Skeletal muscle satellite cell (primary cell): ENCODE measurements around the gene SENP7.

ENCODE experiments used
- H3K27me3 ChIP-seq: 2 replicates; pipeline ENCODE4 v1.7.0; 2013; ENCODE audit warnings: low read length; ENCODE audit not compliant: control insufficient read depth, insufficient read depth
- H3K36me3 ChIP-seq: 2 replicates; pipeline ENCODE4 v1.7.0; 2013; ENCODE audit warnings: mild to moderate bottlenecking, control low read depth, low read length; ENCODE audit not compliant: insufficient read depth
- H3K4me1 ChIP-seq: 2 replicates; pipeline ENCODE4 v1.7.0; 2013; ENCODE audit warnings: low read length; ENCODE audit not compliant: control insufficient read depth, insufficient read depth
- H3K4me2 ChIP-seq: 2 replicates; pipeline ENCODE4 v1.7.0; 2013; ENCODE audit warnings: mild to moderate bottlenecking, low read length
- H3K4me3 ChIP-seq: 2 replicates; pipeline ENCODE4 v1.7.0; 2013; ENCODE audit warnings: low read length
- H3K9ac ChIP-seq: 2 replicates; pipeline ENCODE4 v1.7.0; 2013; ENCODE audit warnings: mild to moderate bottlenecking, low read depth, low read length, moderate library complexity
- H3K9me3 ChIP-seq: replicated peaks from 2 replicates; pipeline ENCODE4 v1.7.0; 2013; ENCODE audit warnings: mild to moderate bottlenecking, control low read depth, low read length

SENP7 gene

DNA sequence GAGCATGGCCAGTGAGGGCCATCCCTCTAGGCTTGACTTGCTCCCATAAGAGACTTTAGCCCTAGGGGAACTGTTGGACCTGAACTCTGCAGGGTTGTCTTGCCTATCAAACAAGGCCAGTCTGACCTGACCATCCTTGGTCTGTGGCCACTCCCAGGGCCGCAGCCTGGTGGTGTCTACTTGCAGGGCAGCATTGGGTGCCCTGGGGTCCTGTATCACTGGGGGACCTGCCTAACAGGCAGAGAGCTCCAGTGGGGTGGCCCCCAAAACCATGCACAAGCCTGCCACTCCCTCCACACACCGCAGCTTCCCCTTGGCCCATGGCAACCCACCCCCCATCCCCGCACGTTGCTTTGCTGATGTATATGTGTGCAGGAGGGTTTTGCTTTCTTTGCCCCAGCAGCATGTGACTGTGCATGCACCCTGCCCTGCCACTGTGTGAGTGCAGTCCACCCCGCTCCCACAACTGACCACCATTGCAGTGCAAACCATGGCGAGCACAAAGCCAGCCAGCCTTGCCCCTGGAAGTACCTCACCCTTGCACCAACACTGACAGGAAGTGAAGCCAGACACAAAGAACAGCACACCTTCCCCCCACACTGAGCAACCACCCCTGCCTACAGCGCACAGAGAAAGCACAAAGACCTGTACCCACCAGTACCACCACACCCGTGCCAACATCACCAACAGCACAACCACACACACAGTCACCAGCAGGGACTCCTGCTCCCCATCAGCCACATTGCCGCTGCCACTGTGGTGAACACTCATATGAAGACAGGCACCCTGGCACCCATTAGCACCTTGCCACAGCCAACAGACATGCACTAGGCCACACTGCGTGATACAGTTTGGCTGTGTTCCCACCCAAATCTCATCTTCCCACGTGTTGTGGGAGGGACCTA, 88.8 kb downstream of the SENP7 start:
- Histone ChIP-seq H3K36me3 (no peaks in the 10 kb centered on the region), H3K4me1 (no peaks in the 10 kb centered on the region), H3K9ac (no peak overlapping the region), H3K4me3 (no peak overlapping the region), H3K9me3 (no peaks in the 10 kb centered on the region), H3K4me2 (no peak overlapping the region), H3K27me3 (no peaks in the 10 kb centered on the region)

GRCh38 chr3:101418851-101419250, 94.2 kb downstream of the SENP7 start:
- H3K4me2 ChIP-seq, result no peak overlapping the region
- no peaks in the 10 kb centered on the region for H3K9me3 ChIP-seq
- no peaks in the 10 kb centered on the region for H3K4me1 ChIP-seq
- H3K36me3 ChIP-seq, result no peaks in the 10 kb centered on the region
- no peak overlapping the region for H3K4me3 ChIP-seq
- no peaks in the 10 kb centered on the region for H3K27me3 ChIP-seq
- no peak overlapping the region for H3K9ac ChIP-seq

- Histone ChIP-seq H3K4me1 (no peaks in the 10 kb centered on the region), H3K9ac (no peak overlapping the region), H3K4me3 (no peak overlapping the region)
These were observed 98.9 kb downstream of the SENP7 start for GRCh38 chr3:101414121-101414520.

GRCh38 chr3:101413656-101414055, 99.4 kb downstream of the SENP7 start:
- no peaks in the 10 kb centered on the region for H3K27me3 ChIP-seq
- no peak overlapping the region for H3K9ac ChIP-seq
- H3K36me3 ChIP-seq, result no peaks in the 10 kb centered on the region
- no peaks in the 10 kb centered on the region for H3K9me3 ChIP-seq
- no peaks in the 10 kb centered on the region for H3K4me1 ChIP-seq
- no peak overlapping the region for H3K4me2 ChIP-seq
- H3K4me3 ChIP-seq, result no peak overlapping the region

More at GRCh38 chr3:101414121-101414520, 98.9 kb downstream of the SENP7 start:
- no peak overlapping the region for H3K4me2 ChIP-seq
- no peaks in the 10 kb centered on the region for H3K27me3 ChIP-seq
- no peaks in the 10 kb centered on the region for H3K9me3 ChIP-seq
- no peaks in the 10 kb centered on the region for H3K36me3 ChIP-seq

DNA sequence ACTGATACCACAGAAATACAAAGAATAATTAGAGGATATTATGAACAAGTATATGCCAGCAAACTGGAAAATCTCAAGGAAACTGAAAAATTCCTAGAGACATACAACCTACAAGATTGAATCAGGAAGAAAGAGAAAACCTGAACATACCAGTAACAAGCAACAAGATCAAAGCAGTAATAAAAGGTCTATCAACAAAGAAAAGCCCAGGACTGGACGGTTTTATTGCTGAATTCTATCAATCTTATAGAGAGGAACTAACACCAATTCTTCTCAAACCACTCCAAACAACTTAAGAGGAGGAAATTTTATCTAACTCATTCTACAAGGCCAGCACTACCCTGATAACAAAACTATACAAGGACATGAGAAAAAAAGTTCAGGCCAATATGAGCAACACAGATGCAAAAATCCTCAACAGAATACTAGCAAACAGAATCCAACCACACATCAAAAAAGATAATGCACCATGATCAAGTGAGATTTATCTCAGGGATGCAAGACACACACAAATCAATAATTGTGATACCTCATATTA, 121.5 kb downstream of the SENP7 start:
- no peaks in the 10 kb centered on the region for H3K36me3 ChIP-seq
- no peak overlapping the region for H3K4me2 ChIP-seq
- no peaks in the 10 kb centered on the region for H3K4me1 ChIP-seq
- no peak overlapping the region for H3K9ac ChIP-seq
- H3K9me3 ChIP-seq, result peaks cover 5% of the 10 kb centered on the region
- no peak overlapping the region for H3K4me3 ChIP-seq
- H3K27me3 ChIP-seq, result no peaks in the 10 kb centered on the region

- Histone ChIP-seq H3K27me3 (no peaks in the 10 kb centered on the region), H3K4me1 (no peaks in the 10 kb centered on the region), H3K9me3 (peaks cover 5% of the 10 kb centered on the region), H3K9ac (no peak overlapping the region), H3K4me2 (no peak overlapping the region), H3K36me3 (no peaks in the 10 kb centered on the region), H3K4me3 (no peak overlapping the region)
These were observed 124.3 kb downstream of the SENP7 start for GRCh38 chr3:101388706-101389105.

- Histone ChIP-seq H3K4me3 (no peak overlapping the region), H3K27me3 (no peaks in the 10 kb centered on the region), H3K4me2 (no peak overlapping the region), H3K4me1 (no peaks in the 10 kb centered on the region), H3K9me3 (no peaks in the 10 kb centered on the region), H3K9ac (no peak overlapping the region), H3K36me3 (no peaks in the 10 kb centered on the region)
These were observed 125.7 kb downstream of the SENP7 start for GRCh38 chr3:101387351-101387750.

DNA sequence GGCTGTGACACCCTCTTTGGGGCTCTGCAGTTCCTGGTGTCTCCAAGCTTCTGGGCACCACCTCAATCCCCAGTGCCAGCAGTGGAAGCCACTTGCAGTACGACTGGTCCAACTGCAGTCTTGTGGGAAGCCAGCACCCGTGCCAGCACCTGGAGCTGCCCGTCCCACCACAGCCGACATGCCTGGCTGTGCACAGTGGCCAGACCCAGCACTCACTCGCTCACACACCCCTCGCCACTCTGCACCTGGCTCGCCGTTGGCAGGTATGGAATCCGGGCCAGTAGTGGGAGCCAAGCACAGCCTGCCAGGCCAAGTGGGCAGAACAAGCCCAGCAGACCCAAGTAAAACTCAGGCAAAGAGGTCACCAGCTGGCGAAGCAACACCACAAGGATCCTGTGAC, 128.6 kb downstream of the SENP7 start:
- Histone ChIP-seq H3K4me2 (no peak overlapping the region), H3K9ac (no peak overlapping the region), H3K27me3 (no peaks in the 10 kb centered on the region), H3K4me1 (no peaks in the 10 kb centered on the region), H3K9me3 (no peaks in the 10 kb centered on the region), H3K36me3 (no peaks in the 10 kb centered on the region), H3K4me3 (no peak overlapping the region)

GRCh38 chr3:101383656-101384055, 129.4 kb downstream of the SENP7 start:
- H3K4me3 ChIP-seq, result no peak overlapping the region
- H3K27me3 ChIP-seq, result no peaks in the 10 kb centered on the region
- no peaks in the 10 kb centered on the region for H3K36me3 ChIP-seq
- H3K9me3 ChIP-seq, result no peaks in the 10 kb centered on the region
- no peaks in the 10 kb centered on the region for H3K4me1 ChIP-seq
- no peak overlapping the region for H3K9ac ChIP-seq
- no peak overlapping the region for H3K4me2 ChIP-seq

GRCh38 chr3:101383156-101383575, 129.8 kb downstream of the SENP7 start:
- no peak overlapping the region for H3K9ac ChIP-seq
- no peaks in the 10 kb centered on the region for H3K36me3 ChIP-seq
- no peaks in the 10 kb centered on the region for H3K4me1 ChIP-seq
- no peak overlapping the region for H3K4me2 ChIP-seq
- no peaks in the 10 kb centered on the region for H3K9me3 ChIP-seq
- no peak overlapping the region for H3K4me3 ChIP-seq
- no peaks in the 10 kb centered on the region for H3K27me3 ChIP-seq

DNA sequence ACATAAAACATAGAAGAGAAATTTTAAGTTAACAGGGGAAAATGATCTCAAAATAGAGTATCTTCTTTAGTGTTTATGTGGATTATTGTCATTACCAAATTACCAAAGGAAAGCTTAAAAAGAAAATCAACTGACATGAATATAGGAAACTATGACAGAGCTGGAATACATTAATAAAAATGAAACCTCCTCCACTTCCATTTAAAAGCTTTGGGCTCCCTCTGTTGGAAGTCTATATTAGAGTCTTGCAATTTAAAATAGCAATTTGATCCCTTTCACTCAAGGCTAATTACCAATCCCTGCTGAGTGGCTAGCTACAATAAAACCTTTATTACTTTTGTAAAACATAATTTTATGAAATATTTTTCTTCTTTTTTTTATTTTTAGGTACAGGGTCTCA, 131.2 kb downstream of the SENP7 start:
- Histone ChIP-seq H3K9ac (no peak overlapping the region), H3K9me3 (no peaks in the 10 kb centered on the region), H3K4me3 (no peak overlapping the region), H3K36me3 (no peaks in the 10 kb centered on the region), H3K27me3 (no peaks in the 10 kb centered on the region), H3K4me2 (no peak overlapping the region), H3K4me1 (no peaks in the 10 kb centered on the region)
